HepG2 (cell line): ENCODE results near the gene TMEM229B. TPM values are rescaled to one million over a fixed set of nuclear protein-coding genes. Genes with fewer than 3 reads are reported as not detected.

Source experiments
- ATAC-seq: fragments of 200-7000 bp; cut with Tn5 transposase; 3 replicates; pipeline ENCODE4 v1.9.1; 2020; ENCODE audit warnings: mild to moderate bottlenecking, moderate library complexity
- BruUV-seq: library from RNA; stranded (reverse); fragments of 400-500 nt; replicated peaks from 2 replicates; lab custom pipeline; 2021; lab: Mats Ljungman, UMichigan
- CTCF ChIA-PET: fragments of 300-600 bp; formaldehyde crosslinking; extraction: SDS; loops from one replicate; lab custom pipeline; 2021; ENCODE audit warnings: low total read pairs, inconsistent platforms, low intra/inter-chr PET ratio; lab: Yijun Ruan, JAX
- POLR2A ChIA-PET: fragments of 350-600 bp; sonication (Branson Sonifier 250); formaldehyde crosslinking; loops from one replicate; lab custom pipeline; 2020; ENCODE audit warnings: antibody characterized with exemption, inconsistent platforms; lab: Yijun Ruan, JAX
- DNase-seq: peaks from one replicate; pipeline ENCODE4 v3.0.0-alpha.2; 2015; ENCODE audit warnings: low spot score
- FAIRE-seq: peaks from 3 replicates; lab custom pipeline; 2011; peaks lifted over from hg19 to GRCh38; lab: Jason Lieb, UNC
- H2AFZ ChIP-seq: one replicate; pipeline ENCODE4 v1.6.1; 2011; ENCODE audit warnings: low read length, inconsistent platforms
- H3K27ac ChIP-seq: fragments of 300-600 bp; 3 replicates; pipeline ENCODE4 v1.8.0; 2011; ENCODE audit warnings: mixed run types, mild to moderate bottlenecking, mixed read lengths, low read length, inconsistent platforms; ENCODE audit not compliant: insufficient read depth; ENCODE audit errors: extremely low read length
- H3K27me3 ChIP-seq, 2 experiments: fragments of 200-600 bp in 1 of 2; 2 replicates in 1 of 2; 3 replicates in 1 of 2; pipeline versions ENCODE4 v1.6.0 to v1.8.0; 2011; ENCODE audit warnings: low read length in 2 of 2, mild to moderate bottlenecking in 2 of 2, moderate library complexity in 2 of 2, inconsistent platforms in 1 of 2; ENCODE audit not compliant: insufficient read depth in 2 of 2, control insufficient read depth in 1 of 2
- H3K36me3 ChIP-seq, 2 experiments: fragments of 200-600 bp in 1 of 2; replicated peaks in 1 of 2; 2 replicates in 1 of 2; 3 replicates in 1 of 2; pipeline versions ENCODE4 v1.5.1 to v1.8.0; 2011; ENCODE audit warnings: low read length in 2 of 2, inconsistent platforms in 1 of 2; ENCODE audit not compliant: insufficient read depth in 2 of 2, control insufficient read depth in 1 of 2
- H3K4me1 ChIP-seq: 2 replicates; pipeline ENCODE4 v1.5.1; 2012; ENCODE audit warnings: low read length, inconsistent platforms; ENCODE audit not compliant: insufficient read depth
- H3K4me2 ChIP-seq: 2 replicates; pipeline ENCODE4 v1.6.0; 2011; ENCODE audit warnings: low read depth, low read length, inconsistent platforms
- H3K4me3 ChIP-seq, 3 experiments: fragments of 200-600 bp in 1 of 3; sonication (generic), shearing (Covaris generic) in 1 of 3; replicated peaks in 1 of 3; 2 replicates each; pipeline ENCODE4 v1.5.1; 2011 to 2016; ENCODE audit warnings: low read length in 3 of 3, inconsistent platforms in 2 of 3, low read depth in 2 of 3, mild to moderate bottlenecking in 2 of 3, control low read depth in 1 of 3, mixed read lengths in 1 of 3; ENCODE audit not compliant: insufficient read depth in 1 of 3
- H3K79me2 ChIP-seq: one replicate; pipeline ENCODE4 v1.6.1; 2011; ENCODE audit warnings: low read length, inconsistent platforms; ENCODE audit not compliant: insufficient read depth
- H3K9ac ChIP-seq: 2 replicates; pipeline ENCODE4 v1.6.0; 2011; ENCODE audit warnings: mild to moderate bottlenecking, low read depth, low read length, inconsistent platforms; ENCODE audit not compliant: insufficient read depth
- H3K9me3 ChIP-seq: 2 replicates; pipeline ENCODE4 v1.5.1; 2012; ENCODE audit warnings: mild to moderate bottlenecking, low read length
- H4K20me1 ChIP-seq: 2 replicates; pipeline ENCODE4 v1.6.0; 2011; ENCODE audit warnings: inconsistent platforms, mild to moderate bottlenecking, low read length, moderate library complexity; ENCODE audit not compliant: insufficient read depth
- RAD21 ChIP-seq: fragments of 450-650 bp; formaldehyde crosslinking; IDR thresholded peaks from 2 replicates; pipeline ENCODE4 v1.5.0; 2020; ENCODE audit warnings: mild to moderate bottlenecking
- ZNF18 ChIP-seq: sonication (generic); formaldehyde crosslinking; IDR thresholded peaks from 2 replicates; pipeline ENCODE4 v1.8.0; 2022; ENCODE audit warnings: mild to moderate bottlenecking, missing genetic modification reagents; ENCODE audit not compliant: insufficient replicate concordance
- ZNF550 ChIP-seq: sonication (generic); formaldehyde crosslinking; IDR thresholded peaks from 2 replicates; pipeline ENCODE4 v1.4.0; 2020; ENCODE audit warnings: mild to moderate bottlenecking, missing genetic modification reagents, borderline replicate concordance
- ZSCAN30 ChIP-seq: sonication (generic); formaldehyde crosslinking; IDR thresholded peaks from 2 replicates; pipeline ENCODE4 v1.5.0; 2020; ENCODE audit warnings: mild to moderate bottlenecking, missing genetic modification reagents
- WGBS: methylation state at CpG from one replicate; pipeline ENCODE4 v1.1.6; 2017; ENCODE audit warnings: low lambda C conversion rate; 5-methylcytosine and 5-hydroxymethylcytosine counted together
- in situ Hi-C: cut with HindIII; loops from 2 replicates; pipeline ENCODE4 v1.10.0; 2017; ENCODE audit warnings: low pct_unique_long_range_greater_than_20kb; ENCODE audit not compliant: extremely low pct_ligation_motif_present
- intact Hi-C: fragments of 100-400 bp; cut with micrococcal nuclease; formaldehyde crosslinking; loops from one replicate; pipeline ENCODE4 v1.10.0; 2022; ENCODE audit not compliant: unreplicated experiment
- polyA plus RNA-seq, 8 experiments: library from polyadenylated mRNA; depleted of rRNA in 3 of 8; stranded (reverse) in 7 of 8; unstranded in 1 of 8; fragments of >200 nt; fragmentation: Illumina TruSeq in 4 of 8; extraction: Trizol in 4 of 8; gene quantifications; 2 replicates each; pipeline versions ENCODE4 v1.2.1 to v1.2.3, GENCODE V29; 2011 to 2016; ENCODE audit warnings: low read depth in 4 of 8, missing spikeins in 1 of 8, mixed read lengths in 1 of 8; ENCODE audit not compliant: insufficient read depth in 1 of 8
- total RNA-seq, 5 experiments: library from RNA; depleted of rRNA; stranded (reverse); fragments of >200 nt; fragmentation: Illumina TruSeq; extraction: Trizol; gene quantifications; 2 replicates each; pipeline ENCODE4 v1.2.3, GENCODE V29; 2016; ENCODE audit warnings: low read depth in 1 of 5
- TF ChIP-seq, protein P1 (sequence below): sonication (generic); formaldehyde crosslinking; IDR thresholded peaks from 2 replicates; pipeline ENCODE4 v1.4.0; 2020; ENCODE audit warnings: low read depth, mild to moderate bottlenecking, missing genetic modification reagents
- TF ChIP-seq, protein P2 (sequence below): sonication (generic); formaldehyde crosslinking; IDR thresholded peaks from 2 replicates; pipeline ENCODE4 v1.4.0; 2020; ENCODE audit warnings: missing genetic modification reagents, borderline replicate concordance

The TMEM229B gene
- total and polyA plus RNA-seq, 2 of the 13 experiments (the other 11 are each of a cell fraction or from before 2014, with no cell fraction given) = 0.69 to 1.1 TPM

- no peak for ATAC-seq
- Histone ChIP-seq H3K9ac (no peak overlapping the region), H3K27me3 (peaks cover 0 to 18% of the 10 kb centered on the region in 2 experiments; a peak in 3 of 5 replicates), H3K9me3 (no peaks in the 10 kb centered on the region), H2AFZ (no peak overlapping the region), H3K27ac (no peak overlapping the region), H3K36me3 (no peaks in the 10 kb centered on the region), H3K4me1 (peaks cover 38% of the 10 kb centered on the region), H3K79me2 (no peaks in the 10 kb centered on the region), H3K4me3 (peak overlapping the region in 1 of 3 experiments; percentile 13; a peak in 1 of 6 replicates), H4K20me1 (no peaks in the 10 kb centered on the region), H3K4me2 (peak overlapping the region; percentile 43)
- ChIA-PET CTCF (no interaction called here), POLR2A (interaction anchor here (0.9 kb wide), 1 partner anchor 72 kb away, joined by 3 read pairs; the partner anchor contains the start of gene PIGH)
- no peak for DNase-seq
- intact Hi-C loops (loop anchor here (5.0 to 10.0 kb wide), 3 partner anchors 100 to 177 kb away; partner anchors contain the start of gene RDH12), in situ Hi-C loops (loop anchor here (5.0 kb wide), 1 partner anchor 40 kb away; no protein-coding TSS in a partner anchor)
- BruUV-seq = no TSS peak
- 12% methylated on average over 5 of the region's 5 CpGs for WGBS
- no peak for FAIRE-seq
- TF ChIP-seq ZSCAN30 = no peak
- TF ChIP-seq, protein P1, sequence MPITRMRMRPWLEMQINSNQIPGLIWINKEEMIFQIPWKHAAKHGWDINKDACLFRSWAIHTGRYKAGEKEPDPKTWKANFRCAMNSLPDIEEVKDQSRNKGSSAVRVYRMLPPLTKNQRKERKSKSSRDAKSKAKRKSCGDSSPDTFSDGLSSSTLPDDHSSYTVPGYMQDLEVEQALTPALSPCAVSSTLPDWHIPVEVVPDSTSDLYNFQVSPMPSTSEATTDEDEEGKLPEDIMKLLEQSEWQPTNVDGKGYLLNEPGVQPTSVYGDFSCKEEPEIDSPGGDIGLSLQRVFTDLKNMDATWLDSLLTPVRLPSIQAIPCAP = no peak
These were observed 39.2 kb upstream of the TMEM229B start for GRCh38 chr14:67527756-67528155.

GRCh38 chr14:67526676-67527459 lies 38.3 kb upstream of the TMEM229B start:
- H3K9ac ChIP-seq = no peak overlapping the region
- no TSS peak for BruUV-seq
- ChIA-PET POLR2A (interaction anchor here (0.9 kb wide), 2 partner anchors 13 to 44 kb away, joined by 3 to 4 read pairs; no protein-coding TSS in a partner anchor), CTCF (interaction anchor here (1.0 to 2.8 kb wide), 3 partner anchors 44 to 140 kb away, joined by 3 to 25 read pairs (median 5); no protein-coding TSS in a partner anchor)
- no peak overlapping the region for H3K27ac ChIP-seq
- peaks cover 38% of the 10 kb centered on the region for H3K4me1 ChIP-seq
- H3K27me3 ChIP-seq = peaks cover 0 to 14% of the 10 kb centered on the region in 2 experiments; a peak in 2 of 5 replicates
- WGBS = 73% methylated on average over 8 of the region's 8 CpGs
- H3K9me3 ChIP-seq = no peaks in the 10 kb centered on the region
- no peaks in the 10 kb centered on the region for H4K20me1 ChIP-seq
- intact Hi-C loops = loop anchor here (1.0 to 10.0 kb wide), 4 partner anchors 44 to 178 kb away; partner anchors contain the start of gene RDH12
- H3K36me3 ChIP-seq = no peaks in the 10 kb centered on the region
- DNase-seq = peak; percentile 43
- no peak overlapping the region for H3K4me3 ChIP-seq
- H3K79me2 ChIP-seq = no peaks in the 10 kb centered on the region
- peak; percentile 91 for FAIRE-seq
- peak overlapping the region; percentile 22 for H3K4me2 ChIP-seq
- in situ Hi-C loops = loop anchor here (5.0 kb wide), 1 partner anchor 40 kb away; no protein-coding TSS in a partner anchor
- no peak overlapping the region for H2AFZ ChIP-seq
- ATAC-seq = peak; percentile 96
- TF ChIP-seq ZNF18 (CRISPR knock-in tag) = no peak
- no peak for TF ChIP-seq ZNF550 (CRISPR knock-in tag)
- peak; percentile 69 for TF ChIP-seq RAD21 (CRISPR knock-in tag)
- TF ChIP-seq, protein P2, sequence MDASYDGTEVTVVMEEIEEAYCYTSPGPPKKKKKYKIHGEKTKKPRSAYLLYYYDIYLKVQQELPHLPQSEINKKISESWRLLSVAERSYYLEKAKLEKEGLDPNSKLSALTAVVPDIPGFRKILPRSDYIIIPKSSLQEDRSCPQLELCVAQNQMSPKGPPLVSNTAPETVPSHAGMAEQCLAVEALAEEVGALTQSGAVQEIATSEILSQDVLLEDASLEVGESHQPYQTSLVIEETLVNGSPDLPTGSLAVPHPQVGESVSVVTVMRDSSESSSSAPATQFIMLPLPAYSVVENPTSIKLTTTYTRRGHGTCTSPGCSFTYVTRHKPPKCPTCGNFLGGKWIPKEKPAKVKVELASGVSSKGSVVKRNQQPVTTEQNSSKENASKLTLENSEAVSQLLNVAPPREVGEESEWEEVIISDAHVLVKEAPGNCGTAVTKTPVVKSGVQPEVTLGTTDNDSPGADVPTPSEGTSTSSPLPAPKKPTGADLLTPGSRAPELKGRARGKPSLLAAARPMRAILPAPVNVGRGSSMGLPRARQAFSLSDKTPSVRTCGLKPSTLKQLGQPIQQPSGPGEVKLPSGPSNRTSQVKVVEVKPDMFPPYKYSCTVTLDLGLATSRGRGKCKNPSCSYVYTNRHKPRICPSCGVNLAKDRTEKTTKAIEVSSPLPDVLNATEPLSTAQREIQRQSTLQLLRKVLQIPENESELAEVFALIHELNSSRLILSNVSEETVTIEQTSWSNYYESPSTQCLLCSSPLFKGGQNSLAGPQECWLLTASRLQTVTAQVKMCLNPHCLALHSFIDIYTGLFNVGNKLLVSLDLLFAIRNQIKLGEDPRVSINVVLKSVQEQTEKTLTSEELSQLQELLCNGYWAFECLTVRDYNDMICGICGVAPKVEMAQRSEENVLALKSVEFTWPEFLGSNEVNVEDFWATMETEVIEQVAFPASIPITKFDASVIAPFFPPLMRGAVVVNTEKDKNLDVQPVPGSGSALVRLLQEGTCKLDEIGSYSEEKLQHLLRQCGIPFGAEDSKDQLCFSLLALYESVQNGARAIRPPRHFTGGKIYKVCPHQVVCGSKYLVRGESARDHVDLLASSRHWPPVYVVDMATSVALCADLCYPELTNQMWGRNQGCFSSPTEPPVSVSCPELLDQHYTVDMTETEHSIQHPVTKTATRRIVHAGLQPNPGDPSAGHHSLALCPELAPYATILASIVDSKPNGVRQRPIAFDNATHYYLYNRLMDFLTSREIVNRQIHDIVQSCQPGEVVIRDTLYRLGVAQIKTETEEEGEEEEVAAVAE (CRISPR knock-in tag) = no peak
